D341Med (cell line): ENCODE results near the gene C2orf92.
"Not testable (repeated sequence)": the region's sequence is repeated elsewhere in the genome, so short reads cannot be mapped to it uniquely, and the experiment has no call there.

Source experiments
- DNase-seq: peaks from one replicate; pipeline ENCODE4 v3.0.0; 2012; ENCODE audit warnings: low spot score

Gene C2orf92

DNA sequence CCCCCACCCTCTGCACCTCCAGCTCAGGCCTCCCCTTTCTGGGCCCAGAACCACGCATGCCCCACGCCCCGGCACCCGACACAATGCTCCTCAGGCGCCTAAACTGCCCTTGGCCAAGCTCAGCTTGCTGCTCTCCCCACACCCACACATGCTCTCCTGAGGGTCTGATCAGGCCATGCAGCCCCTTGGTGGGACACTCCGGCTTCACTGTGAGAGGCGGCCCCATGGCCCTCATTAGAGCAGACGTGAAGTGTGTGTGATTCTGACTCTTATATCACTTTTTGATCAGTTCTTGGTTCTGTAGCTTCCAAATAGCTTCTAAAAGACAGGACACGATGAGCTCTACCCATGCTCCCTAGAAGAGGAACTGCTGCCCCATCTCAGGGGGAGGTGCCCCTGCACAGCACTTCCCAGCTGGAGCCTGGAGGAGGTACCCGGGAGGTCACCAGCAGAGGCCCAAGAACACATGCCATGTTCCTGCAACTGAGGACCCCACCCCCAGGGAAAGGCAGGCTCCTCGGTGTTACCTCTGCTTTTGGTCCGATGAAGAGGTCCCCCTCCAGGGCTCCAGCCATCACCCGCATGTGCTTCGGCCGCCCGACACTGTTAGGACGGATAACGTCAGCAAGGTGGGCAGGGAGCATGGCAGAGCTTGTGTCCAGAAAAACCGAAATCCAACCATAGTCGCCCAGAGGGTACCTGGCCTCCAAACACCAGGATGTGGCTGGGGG lies 9.3 kb upstream of the C2orf92 start:
- DNase-seq = no peak

DNA sequence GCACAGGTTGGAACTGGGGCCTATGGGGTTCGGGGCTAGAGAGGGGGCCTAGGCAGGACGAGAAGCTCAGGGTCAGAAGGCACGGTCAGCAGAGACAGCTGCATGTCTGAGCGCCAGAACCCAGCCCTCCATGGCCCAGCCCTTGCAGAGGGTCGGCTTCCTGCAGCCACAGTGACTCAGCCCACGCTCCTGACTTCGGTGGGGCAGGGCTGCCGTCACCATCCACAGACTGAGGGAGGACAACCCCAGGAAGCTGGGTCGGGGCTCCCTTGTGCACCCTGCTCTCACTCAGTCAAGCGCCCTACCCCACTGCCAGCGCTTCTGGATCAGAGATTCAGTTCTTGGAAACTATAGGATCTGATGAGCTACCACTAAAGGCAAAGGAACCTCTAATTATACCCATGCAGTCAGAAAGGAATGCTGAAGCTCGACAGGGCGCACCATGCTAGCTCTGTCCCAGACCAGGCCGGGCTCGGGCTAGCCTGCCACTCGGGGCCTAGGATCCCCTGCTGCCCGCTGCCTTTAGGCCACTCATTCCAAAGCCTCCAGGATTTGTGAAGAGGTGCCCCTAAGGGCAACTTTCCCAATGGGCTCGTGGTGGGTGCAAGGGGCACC lies 8.6 kb upstream of the C2orf92 start:
- no peak for DNase-seq

DNA sequence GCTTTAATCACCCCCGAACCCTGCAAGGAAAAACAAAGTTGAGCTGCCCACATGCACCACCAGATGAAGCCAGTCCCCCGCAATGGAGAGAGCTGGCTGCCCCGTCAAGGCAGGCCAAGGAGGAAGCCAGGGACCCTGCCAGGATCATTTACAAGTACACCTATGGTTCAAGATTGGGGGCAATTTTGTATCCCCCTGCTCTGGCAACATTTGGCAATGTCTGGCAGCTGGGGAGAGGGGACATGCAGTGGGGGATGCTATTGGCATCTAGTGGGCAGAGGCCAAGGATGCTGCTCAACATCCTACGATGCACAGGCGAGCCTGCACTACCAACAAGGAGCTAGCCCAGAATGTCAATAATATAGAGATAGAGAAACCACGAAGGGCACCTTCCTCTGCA lies 7.6 kb upstream of the C2orf92 start:
- DNase-seq = no peak

DNA sequence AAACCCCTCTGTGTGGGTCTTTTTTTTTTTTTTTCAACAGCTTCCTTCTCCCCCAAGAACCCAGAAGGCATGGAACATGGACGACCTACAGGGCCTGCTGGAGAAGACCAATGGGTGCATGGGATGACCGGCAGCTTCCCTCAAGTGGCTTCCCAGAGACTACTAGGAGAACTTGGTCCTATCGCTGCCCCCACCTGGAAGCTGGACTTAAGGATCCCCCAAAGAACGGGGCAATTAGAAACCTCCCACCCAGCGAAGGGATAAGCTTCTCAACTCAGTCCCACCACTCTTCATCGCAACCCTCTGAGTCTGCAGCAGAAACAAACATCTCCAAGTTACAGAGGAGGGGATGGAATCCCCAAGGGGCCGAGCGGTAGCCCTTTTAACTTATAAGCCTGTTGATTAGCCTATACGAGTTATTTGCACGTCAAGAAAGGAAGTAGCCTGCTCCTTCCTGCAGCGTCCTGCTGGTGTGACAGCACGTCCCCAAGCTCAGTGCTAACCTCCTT lies 7.1 kb upstream of the C2orf92 start:
- no peak for DNase-seq

DNA sequence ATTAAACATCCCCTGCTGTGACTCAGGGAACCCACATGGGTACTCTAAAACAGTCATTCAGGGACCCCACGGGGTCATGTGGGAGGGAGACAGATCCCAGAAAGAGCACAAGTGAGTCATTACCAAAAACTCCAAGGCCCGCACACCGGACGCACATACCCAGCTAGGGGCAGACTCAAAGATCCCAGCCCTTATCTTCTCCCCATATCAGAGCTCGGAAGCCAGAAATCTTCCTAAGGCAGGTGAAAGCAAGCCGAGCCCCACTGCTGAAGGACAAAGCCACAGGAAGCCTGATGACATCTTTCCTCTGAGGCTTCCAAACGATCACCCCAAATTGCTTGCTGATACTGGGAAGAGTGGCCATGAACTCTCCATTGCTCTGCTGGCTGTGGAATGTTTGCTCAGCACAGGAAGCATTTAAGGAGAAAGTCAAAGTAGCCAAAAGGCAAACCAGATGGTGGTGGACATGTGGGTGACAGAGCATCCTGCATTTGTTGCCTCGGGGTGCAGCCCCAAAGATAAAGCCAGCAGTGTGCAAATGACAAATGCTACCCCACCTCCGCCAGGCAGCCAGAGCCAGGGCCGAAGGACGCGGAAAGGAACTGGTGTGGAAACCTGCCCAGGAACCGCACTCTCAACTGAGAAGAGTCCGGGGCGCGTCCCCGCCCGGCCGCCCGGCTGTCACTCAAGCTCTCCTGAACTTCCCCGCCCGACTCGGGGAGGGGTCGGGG lies 6.5 kb upstream of the C2orf92 start:
- no peak for DNase-seq

DNA sequence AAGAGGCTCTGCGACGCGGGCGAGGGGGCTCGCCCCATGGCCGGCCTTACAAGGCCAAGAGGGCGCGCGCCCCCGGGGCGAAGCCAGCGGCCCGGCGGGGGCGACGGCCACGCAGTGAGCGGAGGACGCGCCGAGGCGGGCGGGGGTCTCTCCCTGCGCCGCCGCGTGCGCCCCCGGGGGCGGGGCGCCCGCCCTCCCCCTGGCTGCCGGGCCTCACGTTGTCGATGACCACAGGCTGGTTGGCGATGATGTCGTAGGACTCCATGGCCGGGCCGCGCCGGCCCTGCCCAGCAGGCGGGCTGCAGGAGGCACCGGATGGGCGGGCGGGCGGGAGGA lies 5.9 kb upstream of the C2orf92 start:
- DNase-seq = no peak

DNA sequence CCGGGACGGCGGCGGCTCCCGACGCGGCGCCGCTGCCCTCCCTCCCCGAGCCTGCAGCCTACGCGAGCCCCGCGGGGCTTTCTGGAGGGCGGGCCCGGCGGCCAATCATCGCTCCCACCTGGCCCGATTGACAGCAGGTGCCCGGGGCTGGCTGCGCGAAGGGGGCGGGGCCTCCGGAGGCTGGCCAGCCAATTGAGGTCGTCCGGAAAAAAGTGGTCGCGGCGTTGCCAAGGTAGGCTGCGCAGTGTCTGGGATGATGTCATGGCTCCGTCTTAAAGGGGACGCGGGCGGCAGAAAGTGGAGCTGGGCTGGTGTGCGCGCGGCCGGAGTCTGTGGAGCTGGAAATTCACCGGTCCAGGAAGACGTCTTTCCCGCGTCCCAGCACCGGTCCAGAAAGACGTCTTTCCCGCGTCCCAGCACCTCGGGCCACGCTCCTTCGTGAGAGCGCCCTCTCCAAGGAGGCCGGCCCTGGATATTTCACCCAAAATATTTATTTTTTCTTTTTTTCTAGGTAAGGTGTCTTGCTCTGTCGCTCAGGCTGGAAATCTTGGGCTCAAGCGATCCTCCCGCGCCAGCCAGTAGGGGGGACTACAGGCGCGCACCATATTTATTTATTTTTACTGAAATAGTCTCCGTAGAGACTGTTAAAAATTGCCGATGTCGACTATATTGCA lies 5.4 kb upstream of the C2orf92 start, which contains the start of gene ACTR1B:
TSS of gene ACTR1B (minus strand) at position 83 of the 674 bp plus-strand sequence. CDS start 154 bp downstream, outside the sequence.
- peak; percentile 98 for DNase-seq

DNA sequence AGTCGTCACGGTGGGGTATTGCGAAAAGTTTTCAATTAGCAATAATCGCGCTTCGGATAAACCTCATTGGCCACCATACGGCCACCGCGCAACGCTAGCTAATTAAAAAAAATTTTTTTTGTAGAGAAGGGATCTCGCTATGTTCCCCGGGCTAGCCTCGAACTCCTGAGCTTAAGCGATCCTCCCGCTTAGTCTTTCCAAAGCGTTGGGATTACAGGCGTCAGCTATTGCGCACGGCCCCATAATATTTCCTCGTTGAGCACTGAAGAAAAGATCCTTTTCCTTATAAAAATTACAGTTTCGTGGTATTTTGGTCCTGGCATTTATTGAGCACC lies 4.9 kb upstream of the C2orf92 start:
- DNase-seq = no peak

DNA sequence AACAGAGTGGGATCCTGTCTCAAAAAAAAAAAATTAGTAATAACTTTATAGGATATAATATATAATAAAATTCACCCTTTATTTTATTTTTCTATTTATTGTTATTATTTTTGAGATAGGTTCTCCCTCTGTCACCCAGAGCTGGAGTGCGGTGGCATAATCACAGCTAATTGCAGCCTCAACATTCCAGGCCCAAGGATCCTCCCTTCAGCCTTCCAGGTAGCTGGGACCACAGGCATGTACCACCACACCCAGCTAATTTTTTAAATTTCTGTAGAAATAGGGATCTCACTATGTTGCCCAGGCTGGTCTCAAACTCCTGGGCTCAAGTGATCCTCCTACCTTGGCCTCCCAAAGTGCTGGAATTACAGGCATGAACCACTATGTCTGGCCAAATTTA lies 958 bp downstream of the C2orf92 start:
- DNase-seq = no peak

DNA sequence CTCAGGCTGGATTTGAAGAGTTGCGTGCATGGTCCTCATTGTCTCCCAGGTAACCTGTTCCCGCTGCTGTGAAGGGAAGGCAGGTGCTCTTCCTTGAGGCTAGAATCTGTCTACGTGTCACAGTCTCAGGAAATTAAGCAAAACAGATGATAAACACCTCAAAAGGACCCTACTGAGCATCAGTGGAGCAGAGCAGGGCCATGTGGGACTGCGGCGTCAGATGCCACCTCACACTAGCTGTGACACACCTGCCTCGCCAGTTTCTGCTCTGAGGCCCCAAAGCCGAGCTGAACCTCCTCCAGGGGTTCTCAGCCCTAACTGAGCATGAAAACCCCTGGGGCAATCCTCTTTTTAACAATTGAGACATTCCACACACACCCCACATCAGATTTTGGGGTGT lies 2.0 kb downstream of the C2orf92 start:
- no peak for DNase-seq

DNA sequence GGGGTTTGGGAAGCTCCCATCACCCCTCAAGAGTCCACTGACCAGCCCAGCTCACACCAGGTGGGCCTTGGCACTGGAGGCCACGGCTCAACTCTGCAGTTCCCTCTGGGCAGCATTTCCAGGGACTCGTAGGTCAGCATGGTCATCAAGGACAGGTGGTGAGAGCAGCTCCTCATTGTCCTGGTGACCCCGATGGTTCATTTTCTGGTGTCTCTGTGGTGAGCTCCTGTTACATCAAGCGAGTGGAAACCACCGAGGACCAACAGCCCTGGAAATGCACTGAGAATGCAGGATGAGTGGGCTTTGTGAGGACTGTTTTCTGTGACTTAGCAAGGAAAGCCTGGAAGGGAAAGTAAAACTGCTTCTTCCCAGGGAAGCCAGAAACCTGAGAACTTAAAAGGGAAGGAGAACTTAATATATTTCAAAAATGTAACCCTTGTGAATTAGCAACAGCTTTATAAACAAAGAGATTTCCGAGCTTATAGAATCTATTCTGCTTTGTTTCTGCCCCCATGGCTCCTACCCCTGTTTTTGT lies 3.2 kb downstream of the C2orf92 start:
- not testable (repeated sequence) for DNase-seq

DNA sequence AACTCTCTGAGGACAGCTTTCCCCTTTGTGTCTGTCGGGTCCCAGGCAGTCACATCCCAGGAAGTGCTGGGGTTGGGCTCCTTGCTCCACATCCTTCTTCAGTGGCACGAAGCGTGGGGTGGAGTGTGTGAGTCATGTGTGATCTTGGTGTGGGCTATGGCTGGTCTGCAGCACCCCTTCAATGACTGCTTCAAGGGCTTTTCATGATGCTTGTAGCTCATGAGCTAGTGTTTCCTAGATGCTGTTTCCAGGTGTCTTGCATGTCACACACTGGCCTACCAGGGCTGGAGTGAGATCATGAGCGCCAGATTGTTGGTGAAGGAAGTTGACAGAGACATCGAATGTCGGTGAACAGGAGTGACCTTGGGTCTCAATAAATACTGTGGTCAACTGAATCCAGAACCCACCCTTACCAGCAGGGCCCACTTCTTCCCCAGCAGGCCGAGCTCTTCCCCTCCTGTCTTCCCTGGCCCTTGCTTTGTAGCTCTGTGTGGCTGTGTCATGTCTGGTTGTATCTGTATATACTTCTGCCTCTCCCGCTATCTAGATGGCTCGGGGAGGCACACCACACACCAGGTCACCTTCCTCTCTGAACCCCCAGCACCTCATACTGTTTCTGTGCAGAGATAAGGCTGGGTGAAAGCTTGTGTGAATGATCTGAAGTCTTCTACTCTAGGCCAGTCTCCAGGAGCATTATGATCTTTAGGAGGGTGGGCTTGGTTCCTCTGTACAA lies 3.8 kb downstream of the C2orf92 start:
- no peak for DNase-seq

DNA sequence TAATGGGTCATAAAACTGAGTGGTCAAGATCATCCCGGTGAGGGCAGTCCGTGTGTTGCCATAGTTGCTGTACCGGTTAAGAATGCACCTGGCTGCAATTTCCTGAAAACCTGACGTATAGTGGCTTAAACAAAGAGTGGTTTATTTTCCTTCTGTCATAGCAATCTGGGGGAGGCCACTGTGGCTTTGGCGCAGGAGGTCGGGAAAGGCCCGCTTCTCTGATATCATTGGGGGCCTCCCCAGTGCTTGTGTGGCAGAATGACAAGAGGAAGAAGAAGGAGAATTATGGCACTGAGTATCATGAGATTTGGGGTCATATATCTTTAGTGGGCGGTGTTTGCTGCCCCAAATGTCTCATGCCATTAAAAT lies 4.4 kb downstream of the C2orf92 start:
- DNase-seq = no peak

DNA sequence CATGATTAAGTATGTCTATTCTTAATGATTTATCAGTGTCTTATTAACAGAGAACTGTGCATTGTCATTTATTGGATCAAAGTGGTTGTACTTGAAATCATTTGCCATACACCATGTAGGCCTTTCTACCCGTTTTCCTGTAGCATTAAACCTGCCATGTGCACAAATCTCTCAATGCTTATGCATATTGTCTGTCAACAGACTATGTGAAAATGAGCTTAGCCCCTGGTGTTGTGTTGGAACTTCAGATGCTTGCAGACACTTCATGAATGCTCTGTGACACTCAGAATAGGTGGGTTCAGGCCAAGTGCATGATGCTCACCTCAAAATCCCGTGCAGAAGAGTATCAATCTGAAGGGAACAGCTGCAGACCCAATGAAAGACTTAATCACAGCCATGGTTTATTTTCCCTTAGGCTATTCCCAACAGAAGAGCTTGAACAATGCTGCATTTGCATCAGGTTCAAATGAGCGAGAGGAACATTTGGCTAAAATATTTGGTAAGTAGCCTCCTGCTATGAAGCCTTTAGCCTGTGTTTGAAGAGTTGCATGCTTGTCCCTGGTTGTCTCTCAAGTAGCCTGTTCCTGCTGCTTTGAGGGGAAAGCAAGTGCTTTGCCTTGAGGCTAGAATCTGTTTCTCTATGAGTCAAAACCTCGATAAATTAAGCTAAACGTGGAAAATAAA lies 6.1 kb downstream of the C2orf92 start:
- no peak for DNase-seq

DNA sequence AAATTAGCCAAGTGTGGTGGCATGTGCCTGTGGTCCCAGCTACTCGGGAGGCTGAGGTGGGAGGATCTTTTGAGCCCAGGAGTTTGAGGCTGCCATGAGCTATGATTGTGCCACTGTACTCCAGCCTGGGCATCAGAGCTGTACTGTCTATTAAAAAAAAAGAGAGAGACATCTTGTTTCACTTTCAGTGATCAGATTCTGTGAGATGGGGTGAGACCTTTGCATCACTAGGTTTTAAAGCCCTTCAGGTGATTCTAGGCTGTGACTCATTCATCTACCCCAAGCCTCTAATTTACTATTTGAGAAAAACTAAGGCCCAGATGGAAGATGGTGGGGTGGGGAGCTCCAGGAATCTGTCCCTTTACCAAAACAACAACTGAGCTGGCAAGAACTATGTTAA lies 7.1 kb downstream of the C2orf92 start:
- no peak for DNase-seq

DNA sequence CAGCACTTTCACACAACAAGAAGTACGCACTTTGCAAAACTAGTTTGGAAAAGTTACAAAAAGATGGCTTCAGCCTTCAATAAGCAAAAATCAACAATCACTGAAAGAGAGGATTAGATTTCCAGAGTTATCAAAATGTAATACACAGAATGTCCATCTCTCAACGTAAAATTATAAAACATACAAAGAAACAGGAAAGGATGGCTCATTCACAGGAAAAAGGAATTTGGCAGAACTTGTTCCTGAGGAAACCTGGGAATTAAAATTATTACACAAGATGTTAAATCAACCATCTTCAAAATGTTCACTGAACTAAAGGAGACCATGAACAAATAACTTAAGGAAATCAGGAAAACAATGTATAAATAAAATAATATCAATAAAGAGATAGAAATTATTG lies 8.0 kb downstream of the C2orf92 start:
- DNase-seq = no peak

DNA sequence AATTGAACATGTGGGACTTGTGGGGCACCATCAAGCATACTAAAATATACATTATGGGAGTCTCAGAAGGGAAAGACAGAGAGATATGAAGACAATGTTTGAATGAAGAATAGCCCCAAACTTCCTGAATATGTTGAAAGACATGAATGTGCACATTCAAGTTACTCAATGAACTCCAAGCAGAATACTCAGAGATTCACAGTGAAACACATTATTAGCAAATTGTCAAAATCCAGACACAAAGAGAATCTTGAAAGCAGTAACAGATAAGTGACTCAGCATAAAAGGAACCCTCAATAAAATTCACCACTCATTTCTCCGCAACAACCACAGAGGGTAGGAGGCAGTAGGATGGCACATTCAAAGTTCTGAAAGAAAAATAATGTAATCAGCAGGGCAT lies 8.8 kb downstream of the C2orf92 start:
- DNase-seq = no peak

DNA sequence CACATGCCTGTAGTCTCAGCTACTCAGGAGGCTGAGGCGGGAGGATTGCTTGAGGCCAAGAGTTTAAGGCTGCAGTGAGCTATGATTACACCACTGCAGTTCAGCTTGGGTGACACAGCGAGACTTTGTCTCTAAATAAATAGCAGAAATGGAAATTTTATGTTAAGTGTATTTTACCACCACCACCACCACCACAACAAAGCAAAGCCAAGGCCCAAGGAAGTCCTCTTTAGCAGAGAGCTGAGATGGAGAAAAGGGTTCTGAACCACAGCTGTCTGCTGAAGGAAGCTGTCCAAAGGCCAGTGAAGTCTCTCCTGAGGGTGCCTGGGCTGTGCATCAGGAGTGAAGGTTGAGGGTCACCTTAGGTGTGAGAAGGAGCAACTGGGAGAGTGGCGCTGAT lies 17.7 kb downstream of the C2orf92 start:
- not testable (repeated sequence) for DNase-seq

DNA sequence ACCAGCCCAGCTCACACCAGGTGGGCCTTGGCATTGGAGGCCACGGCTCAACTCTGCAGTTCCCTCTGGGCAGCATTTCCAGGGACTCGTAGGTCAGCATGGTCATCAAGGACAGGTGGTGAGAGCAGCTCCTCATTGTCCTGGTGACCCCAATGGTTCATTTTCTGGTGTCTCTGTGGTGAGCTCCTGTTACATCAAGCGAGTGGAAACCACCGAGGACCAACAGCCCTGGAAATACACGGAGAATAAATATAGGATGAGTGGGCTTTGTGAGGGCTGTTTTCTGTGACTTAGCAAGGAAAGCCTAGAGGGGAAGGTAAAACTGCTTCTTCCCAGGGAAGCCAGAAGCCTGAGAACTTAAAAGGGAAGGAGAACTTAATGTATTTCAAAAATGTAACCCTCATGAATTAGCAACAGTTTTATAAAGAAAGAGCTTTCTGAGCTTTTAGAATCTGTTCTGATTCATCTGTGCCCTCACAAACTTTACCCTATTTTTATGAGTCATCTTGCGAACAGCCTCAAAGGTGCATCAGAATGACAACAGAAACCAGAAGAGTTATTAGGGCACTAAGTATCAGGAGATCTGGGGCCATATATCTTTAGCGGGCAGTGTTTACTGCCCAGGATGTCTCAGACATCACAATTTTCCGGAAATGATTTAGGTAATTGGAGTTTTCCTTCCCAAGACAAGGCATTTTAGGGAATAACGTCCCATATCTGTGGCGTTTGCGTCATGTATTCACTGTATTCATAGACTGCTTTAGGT lies 18.7 kb downstream of the C2orf92 start:
- no peak for DNase-seq

DNA sequence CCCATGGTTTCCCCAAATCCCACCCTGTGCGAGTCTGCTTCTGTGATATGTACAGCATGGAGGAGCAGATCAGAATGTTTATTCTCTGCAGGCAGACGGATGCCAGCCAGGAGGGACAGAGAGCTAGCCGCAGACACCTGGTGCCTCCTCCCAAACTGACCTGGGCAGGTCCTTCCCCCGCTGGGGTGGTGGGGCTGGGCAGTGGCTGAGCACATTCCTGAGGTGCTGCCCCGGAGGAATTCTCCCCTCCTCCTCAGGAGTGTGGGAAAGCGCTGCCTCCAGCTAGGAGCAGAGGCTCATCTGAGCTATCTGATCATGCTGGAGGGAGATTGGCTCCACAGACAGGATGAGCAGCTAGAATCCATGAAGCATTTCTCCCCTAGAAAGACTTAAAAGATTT lies 21.7 kb downstream of the C2orf92 start:
- no peak for DNase-seq
